Tibial nerve (tissue), 4 donors: Measurements from ENCODE around the gene RPTOR.

Experiments
- EP300 ChIP-seq, 2 donors: sonication (generic); formaldehyde crosslinking; IDR thresholded peaks; one replicate each; pipeline ENCODE4 v1.6.1; 2017; ENCODE audit warnings: antibody characterized with exemption in 2 of 2, mild to moderate bottlenecking in 1 of 2
- POLR2A ChIP-seq, 2 donors: fragments of 450-650 bp; IDR thresholded peaks; one replicate each; pipeline ENCODE4 v1.6.1; 2017; ENCODE audit warnings: antibody characterized with exemption in 2 of 2, mild to moderate bottlenecking in 2 of 2, moderate library complexity in 2 of 2
- TF ChIP-seq, protein P1 (sequence below), 5 experiments: fragments of 200-600 bp in 3 of 5; fragments of 450-650 bp in 2 of 5; sonication (generic) in 3 of 5; IDR thresholded peaks; one replicate each; pipeline ENCODE4 v1.5.1; 2016 to 2019; ENCODE audit warnings: antibody characterized with exemption in 5 of 5, mild to moderate bottlenecking in 3 of 5, moderate library complexity in 2 of 5

- TF ChIP-seq, protein P1, sequence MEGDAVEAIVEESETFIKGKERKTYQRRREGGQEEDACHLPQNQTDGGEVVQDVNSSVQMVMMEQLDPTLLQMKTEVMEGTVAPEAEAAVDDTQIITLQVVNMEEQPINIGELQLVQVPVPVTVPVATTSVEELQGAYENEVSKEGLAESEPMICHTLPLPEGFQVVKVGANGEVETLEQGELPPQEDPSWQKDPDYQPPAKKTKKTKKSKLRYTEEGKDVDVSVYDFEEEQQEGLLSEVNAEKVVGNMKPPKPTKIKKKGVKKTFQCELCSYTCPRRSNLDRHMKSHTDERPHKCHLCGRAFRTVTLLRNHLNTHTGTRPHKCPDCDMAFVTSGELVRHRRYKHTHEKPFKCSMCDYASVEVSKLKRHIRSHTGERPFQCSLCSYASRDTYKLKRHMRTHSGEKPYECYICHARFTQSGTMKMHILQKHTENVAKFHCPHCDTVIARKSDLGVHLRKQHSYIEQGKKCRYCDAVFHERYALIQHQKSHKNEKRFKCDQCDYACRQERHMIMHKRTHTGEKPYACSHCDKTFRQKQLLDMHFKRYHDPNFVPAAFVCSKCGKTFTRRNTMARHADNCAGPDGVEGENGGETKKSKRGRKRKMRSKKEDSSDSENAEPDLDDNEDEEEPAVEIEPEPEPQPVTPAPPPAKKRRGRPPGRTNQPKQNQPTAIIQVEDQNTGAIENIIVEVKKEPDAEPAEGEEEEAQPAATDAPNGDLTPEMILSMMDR (IDR thresholded peaks at IDR 0.05), result no peak
- no peak for TF ChIP-seq POLR2A (IDR thresholded peaks at IDR 0.05)
- TF ChIP-seq EP300 (IDR thresholded peaks at IDR 0.05), result no peak
These were observed 396.5 kb downstream of the RPTOR start for GRCh38 chr17:80941171-80941570.
